ENCODE results near the gene COL25A1.
"Not testable (repeated sequence)": the region's sequence is repeated elsewhere in the genome, so short reads cannot be mapped to it uniquely, and the experiment has no call there.

COL25A1 gene

DNA sequence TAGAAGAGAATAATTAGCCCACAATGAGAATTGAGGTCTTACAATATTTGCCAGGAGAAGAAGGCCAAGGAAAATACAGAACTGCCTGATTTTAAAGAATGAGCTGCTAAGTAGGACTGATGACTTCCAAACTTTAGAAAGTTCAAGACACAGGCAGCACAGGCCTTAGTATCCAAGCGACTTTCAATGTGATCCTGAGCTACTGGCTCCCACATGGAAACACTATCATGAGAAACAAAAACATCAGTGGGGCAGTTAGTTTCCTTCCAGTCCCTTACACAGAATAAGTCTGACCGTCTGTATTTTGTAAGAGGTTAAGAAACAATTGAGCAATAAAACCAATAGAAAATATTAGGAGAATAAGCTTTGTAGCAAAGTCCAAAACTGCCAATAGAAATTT is 251.4 kb downstream of the COL25A1 start:
- no peak for DNase-seq (ENCODE audit: low read depth in 2 of 2)

DNA sequence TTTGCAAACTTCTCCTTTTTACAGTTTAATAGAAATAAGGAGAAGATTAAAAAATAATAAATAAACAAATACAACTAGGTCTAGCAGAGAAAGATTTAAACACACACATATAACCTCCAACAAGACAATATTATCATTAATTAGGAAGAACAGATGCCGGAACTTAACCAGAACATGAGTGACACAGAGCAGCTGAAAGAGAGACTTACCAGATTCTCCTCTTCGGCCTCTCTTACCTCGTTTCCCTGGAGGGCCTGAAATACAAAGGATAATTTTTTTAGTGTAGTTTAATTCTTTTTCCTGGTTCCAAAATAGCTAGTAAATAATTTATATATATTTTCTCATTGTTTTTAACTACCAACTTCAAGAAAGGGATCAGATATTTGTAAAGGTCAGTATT is 252.5 kb downstream of the COL25A1 start:
- no peak for DNase-seq (ENCODE audit: low read depth in 2 of 2)

DNA sequence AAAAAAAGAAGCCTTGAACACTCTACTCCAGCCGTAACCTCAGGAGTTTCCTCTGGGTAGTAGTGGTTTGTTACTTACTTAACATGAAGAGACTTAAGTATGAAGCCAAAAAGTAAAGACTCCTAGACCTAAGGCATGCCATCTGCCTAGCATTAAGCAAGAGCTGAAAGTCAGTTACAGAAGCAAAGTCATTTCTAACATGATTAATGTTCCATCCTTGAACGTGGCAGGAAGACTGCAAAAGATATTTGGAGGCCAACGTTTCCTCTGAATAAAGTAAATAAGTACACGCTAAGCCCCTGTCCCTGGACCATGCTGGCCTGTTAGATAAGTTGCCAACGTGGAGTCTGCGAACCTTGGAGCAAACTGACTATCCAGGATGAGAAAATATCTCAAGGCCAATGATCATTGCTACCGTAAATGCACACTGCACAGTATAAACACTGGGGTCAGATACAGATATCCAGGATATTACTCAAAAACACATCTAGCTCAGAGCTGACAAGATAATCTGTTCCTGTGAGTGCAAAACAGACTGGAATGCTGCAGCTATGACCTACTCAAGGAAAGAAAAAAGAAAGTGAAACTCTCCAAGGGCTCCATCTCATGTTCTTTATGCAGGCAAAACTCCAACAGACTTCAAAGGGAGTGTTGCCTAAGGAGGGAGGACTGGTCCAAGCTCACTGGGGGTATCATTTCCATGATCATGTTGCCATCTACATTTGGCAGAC is 255.8 kb downstream of the COL25A1 start:
- DNase-seq (ENCODE audit: low read depth in 2 of 2): no peak

DNA sequence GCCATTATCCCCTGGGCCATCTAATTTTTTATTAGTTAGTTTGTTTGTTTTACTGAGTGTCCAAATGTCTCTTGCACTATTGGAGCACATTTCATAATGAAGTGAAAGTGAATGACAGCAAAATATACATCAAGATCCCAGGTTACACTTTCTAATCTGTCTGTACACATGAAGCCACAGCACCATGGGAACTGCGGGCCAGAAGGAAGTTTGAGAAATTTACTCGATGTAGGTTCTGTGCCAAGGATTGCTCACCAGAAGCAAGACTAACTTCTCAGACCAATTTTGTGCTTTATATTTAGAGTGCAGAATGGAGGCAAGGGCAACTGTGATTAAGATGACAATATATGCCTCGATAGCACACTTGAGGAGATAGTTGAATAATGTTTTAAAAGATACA is 258.0 kb downstream of the COL25A1 start:
- DNase-seq (ENCODE audit: low read depth in 2 of 2): no peak

DNA sequence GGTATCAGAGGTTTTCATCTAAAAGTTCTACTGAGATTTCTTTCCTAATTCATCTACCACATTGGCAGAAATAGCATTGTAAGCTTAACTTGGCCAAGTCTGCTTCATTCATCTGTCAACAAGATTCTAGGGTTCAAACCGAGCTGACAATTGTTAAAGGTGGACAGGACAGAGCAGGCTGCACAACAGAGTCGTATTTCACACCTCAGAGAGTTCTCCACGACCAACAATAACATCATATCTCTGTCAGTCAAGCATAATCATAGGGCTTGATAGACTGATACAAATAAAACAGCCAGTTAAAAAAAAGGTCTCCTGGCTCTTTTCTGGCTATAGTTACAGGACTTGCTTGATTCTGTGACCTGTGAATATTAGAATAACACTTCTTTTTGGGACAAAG is 259.2 kb downstream of the COL25A1 start:
- DNase-seq (ENCODE audit: low read depth in 2 of 2): no peak

DNA sequence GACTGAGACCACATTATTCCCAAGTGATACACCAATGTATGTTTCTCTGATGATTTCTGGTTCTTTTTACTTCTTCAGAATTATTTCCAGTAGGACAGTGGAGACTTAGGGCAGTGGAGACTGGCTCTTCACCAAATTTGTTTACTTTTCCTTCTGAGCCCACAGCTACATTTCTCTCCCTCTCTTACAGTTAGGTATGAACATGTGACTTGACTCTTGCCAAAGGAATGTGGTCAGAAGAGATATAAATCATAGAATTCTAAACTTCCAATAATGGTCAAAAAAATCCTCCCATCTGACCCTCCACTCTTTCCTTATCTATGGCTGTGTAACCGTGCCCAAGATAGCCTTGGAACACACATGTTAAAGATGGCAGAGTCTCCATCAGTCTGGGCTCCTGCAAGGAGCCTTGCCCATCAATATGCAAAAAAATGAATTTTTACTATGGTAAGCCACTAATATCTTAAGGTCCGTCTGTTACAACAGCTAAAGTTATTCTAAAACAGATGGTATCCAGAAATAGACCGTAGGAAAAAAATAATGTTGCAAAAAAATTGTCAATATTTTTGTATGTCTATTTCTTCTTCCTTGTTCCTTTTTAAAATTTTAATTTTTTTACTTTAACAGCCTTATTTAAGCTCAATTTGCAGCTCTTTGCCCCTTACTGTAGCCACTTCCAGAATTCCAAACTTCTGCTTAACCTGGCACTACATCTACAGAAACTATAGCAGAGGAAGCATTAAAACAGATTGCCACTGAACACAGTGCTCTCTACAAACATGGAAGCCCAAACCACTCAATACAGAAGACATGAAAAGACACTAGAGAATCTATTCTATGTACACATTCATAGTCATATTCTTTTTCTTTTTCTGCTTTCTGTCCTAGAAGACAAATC is 260.7 kb downstream of the COL25A1 start:
- no peak for DNase-seq (ENCODE audit: low read depth in 2 of 2)

DNA sequence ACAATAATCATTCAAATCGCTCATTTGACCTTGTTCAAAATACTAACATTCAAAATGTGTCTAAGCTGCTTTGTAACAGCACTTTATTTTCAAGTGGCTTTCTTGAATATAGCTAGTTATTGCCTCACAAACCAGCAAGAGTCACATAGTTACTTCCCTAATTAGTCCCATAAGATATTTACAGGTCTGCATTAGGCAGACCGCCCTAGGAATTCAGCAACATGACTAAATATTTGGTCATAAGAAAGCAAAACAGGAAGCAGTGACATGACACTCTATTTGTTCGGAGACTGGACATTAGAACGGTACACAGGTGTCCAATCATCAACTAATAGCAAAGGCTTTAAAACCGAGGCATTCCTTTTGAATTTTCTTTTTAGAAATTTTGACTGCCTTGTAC is 262.0 kb downstream of the COL25A1 start:
- no peak for DNase-seq (ENCODE audit: low read depth in 2 of 2)

DNA sequence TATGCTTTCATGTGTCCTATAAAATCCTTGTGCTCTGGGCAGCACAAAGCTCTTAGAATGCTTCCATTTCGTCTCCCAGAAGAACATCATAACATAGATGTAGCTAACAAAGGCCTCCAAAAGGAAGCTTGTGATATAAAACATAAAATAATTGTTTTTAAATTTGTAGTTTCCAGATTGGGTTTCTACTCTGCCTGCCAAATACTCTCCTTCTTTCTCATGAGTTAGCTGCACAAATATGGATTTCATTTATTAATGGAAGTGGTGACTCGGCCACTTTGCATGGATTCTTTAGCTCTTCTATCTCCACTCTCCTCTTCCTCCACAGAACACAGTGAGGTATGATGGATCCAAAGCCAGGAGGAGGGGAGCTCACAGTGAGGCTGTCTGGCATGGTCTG is 265.4 kb downstream of the COL25A1 start:
- no peak for DNase-seq (ENCODE audit: low read depth in 2 of 2)

DNA sequence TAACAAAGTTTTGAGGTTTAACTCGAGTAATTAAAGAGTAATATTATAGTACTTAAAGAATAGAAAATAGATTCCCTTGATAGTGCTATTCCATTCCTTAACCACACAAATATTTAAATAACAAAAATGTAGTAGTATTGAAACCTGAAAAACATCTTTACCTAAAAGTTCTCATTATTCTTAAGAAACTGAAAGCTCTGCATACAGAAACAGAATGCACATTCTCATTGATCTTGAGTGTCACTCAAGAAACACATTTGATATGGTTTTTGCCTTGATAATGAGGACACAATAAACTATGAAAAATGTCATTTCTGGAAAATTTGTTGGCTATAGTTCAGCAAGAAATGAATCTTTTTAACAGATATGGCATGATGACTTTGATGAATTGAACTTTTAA is 268.5 kb downstream of the COL25A1 start:
- DNase-seq (ENCODE audit: low read depth in 2 of 2): no peak

DNA sequence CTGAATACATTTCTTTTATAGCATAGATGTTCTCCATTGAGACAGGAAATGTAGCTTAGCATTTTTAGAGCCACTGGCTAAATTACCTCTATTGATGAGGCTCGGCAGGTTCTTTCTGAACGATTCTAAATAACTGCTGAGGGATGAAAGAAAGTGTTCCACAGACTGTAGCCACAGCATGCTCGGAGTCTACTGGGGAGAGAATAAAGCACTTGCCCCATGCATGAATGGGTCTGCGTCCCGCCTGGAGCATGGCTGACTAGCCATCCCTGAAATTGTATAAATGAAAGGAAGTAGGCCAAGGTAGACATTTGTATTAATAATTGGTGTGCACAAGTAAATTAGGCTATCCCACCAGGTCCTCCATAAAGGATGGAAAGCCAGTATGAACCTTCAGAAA is 269.8 kb downstream of the COL25A1 start:
- no peak for DNase-seq (ENCODE audit: low read depth in 2 of 2)

DNA sequence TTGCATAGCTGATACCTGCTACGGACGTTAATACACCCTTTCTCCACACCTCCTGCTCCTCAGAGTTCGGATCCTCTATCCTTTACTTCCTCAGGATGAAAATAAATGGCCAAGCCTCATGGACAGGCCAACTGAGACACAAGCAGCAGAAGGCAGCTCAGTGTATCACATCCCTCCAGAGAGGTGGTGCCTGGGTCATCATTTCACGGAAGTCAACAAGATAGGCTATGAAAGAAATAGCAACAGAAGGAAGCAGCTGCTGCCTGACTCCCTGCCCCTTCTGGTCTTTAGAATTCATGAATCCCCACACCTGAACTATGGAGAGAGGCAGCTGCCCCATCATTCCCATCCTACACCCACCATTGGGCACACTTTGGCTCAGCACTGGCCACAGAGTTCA is 272.5 kb downstream of the COL25A1 start:
- DNase-seq (ENCODE audit: low read depth in 2 of 2): no peak

DNA sequence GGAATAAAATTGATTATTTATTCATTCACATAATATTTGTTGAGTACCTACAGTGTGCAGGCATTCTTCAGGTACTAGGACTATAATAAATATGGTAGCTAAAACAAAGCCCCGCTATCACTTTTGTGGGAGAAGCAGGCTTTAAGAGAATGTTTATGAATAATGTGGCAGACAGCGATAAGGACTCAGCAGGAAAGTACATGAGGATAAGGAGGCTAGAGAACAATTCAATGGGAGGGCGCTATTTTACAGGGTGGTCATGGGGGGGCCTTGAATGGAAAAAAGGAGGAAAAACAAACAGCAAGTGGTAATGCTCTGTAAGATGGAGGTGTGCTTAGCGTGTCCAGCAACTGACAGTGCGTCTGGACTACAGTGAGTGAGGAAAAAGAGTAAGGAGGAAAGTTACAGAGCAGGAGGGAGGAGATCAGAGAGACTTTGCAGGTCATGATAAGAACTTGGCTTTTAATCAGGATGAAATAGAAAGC is 275.4 kb downstream of the COL25A1 start:
- no peak for DNase-seq (ENCODE audit: low read depth in 2 of 2)

DNA sequence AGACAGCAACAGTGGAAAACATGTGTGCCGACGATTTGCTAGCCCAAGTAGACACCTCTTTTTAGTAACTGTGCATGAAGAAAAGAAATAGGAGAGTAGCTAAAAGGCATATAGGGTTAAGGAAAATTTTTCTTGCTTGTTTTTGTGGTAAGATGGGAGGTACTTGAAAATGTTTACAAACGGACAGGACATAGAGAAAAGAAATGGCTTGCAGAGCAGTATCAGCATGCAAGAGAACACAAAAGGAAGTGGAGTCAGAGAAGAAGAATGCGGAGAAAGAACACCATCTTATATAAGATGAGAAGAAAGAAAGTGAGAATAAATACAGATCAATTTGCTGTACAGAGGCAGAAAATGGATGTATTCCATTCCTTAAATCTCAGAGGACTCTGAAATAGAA is 275.9 kb downstream of the COL25A1 start:
- no peak for DNase-seq (ENCODE audit: low read depth in 2 of 2)

DNA sequence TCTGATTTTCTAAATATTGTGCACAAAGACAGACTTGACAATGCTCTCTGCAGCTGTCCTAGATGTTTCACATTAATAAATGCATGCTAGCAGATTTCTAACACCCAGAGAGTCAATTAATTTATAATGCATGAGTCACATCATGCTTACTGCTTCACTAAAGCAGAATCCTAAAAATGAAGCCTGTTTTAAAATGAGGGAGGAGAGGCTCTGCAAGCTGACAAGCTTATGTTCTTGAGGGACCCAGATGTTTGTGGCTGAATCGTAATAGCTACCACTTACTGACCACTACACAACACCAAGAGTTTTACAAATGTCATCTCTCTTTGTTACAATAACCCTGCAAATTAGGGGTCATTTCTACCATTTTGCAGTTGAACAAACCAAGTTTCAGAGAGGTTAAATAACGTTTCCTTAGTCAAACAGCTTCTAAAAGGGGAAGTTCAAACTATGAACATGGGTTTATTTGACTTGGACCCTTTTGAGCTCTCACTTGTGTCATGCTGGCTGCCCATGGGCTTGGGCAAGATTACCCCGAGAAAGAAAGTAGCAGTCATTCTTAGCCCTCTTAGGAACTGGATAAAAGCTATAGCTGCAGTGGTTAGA is 276.9 kb downstream of the COL25A1 start:
- no peak for DNase-seq (ENCODE audit: low read depth in 2 of 2)

DNA sequence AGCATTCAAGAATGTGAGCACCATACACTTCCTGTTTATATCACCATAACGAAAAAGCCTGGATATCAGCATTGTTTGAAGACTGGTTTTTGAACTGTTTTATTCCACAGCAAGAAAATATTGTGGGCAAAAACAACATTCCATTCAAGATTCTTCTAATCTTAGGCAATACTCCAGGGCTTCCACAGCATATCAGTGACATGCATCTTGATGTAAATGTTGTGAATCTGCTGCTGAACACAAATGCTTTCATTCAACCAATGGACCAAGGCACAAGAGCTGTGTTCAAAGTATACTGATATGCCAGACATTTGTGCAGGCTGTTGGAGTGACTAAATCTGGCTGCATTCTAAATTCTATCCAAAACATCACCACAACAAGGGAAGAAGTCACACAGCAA is 279.5 kb downstream of the COL25A1 start:
- no peak for DNase-seq (ENCODE audit: low read depth in 2 of 2)

DNA sequence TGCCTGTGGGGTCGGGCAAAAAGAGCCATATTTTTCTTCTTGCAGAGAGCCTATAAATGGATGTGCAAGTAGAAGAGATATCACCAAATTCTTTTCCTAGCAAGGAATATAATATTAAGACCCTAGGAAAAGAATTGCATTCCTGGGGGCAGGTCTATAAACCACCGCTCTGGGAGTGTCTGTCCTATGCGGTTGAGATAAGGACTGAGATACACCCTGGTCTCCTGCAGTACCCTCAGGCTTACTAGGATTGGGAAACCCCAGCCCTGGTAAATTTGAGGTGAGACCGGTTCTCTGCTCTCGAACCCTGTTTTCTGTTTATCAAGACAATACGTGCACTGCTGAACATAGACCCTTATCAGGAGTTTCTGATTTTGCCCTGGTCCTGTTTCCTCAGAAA is 280.8 kb downstream of the COL25A1 start:
- DNase-seq (ENCODE audit: low read depth in 2 of 2): not testable (repeated sequence)

DNA sequence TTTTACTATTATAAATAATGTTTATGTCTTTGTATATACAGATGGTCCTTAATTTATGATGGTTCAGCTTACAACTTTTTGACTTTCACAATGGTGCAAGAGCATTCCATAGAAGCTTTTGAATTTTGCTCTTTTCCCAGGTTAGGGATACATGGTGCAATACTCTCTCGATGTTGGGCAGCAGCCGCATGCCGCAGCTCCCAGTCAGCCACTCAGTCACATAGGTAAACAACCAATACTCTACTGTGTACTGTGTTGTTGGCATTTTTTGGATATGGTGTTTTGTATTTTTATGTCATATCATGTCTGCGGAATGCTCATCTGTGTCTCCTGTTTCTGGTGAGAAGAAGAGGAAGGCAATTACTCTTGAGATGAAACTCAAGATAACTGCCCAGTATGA is 281.6 kb downstream of the COL25A1 start:
- DNase-seq (ENCODE audit: low read depth in 2 of 2): no peak

DNA sequence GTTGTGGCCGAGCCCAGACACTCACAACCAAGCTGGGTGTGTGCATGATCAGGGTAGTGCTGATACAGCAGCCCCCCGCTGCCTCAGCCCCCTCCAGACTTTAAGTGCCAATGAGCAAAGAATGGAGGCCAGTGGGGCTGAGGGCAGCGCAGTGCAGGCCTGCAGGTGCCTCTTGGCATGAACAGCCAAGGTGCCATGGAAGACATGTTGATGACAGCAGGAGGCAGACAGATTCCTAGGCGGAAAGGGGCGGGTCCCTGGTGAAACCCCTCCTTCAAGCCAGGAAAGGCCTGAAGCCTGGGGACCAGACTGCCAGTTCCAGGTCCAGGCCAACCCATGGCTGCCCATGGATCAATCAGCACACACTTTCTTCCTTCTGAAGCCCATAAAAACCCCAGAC is 286.3 kb downstream of the COL25A1 start:
- DNase-seq (ENCODE audit: low read depth in 2 of 2): no peak

DNA sequence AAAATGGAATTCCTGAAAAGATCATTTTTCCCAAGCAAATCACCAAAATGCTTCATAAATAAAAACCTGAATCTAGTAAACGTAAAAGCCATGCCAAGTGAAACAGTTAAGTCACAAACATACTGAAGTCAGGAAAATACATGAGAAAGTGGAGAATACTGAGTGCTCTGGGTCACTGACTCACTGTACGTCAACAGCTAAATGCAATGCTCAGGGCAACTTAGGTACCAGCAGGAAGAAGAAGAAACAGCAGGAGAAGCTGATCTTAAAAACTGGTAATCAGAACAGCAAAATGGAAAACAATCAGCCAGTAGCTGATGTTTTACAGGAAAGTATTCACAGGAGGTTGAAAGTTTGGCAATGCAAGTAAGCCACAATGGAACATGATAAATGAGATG is 287.0 kb downstream of the COL25A1 start:
- no peak for DNase-seq (ENCODE audit: low read depth in 2 of 2)

DNA sequence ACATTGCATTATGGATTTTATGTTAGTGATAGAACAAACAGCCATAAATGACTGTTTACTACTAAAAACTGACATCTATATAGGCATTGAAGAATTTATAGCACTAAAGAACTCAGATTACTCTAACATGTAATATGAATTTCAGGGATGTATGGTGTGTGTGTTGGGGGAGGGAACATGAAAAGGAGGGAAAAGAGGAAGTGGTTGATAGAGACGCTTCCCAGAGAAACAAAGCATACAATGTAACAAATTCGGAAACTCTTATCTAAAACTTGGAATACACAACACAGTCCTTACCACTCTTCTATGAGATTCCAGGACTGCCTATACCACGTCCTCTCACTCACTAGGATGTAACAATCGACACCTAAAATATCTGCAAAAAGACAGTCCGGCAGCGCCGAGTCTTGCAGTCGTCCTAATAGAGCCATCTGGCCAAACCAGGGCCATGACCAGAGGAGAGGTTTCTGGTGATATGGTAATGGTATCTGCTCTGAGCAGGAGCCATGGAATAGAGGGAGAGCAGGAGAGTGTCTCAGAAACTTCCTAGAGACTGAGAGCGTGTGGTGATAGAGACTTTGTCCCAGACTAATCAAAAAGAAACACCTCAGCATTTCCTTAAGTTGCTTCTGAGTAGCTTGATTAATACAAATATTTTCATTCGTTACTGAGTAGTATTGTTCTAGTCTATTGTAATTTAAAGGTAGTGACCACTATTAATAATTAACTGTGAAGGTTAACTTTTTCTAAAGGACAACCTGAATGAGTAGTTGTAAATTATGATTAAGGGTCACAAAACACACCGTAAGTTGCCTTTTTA is 287.7 kb downstream of the COL25A1 start:
- DNase-seq (ENCODE audit: low read depth in 2 of 2): no peak

DNA sequence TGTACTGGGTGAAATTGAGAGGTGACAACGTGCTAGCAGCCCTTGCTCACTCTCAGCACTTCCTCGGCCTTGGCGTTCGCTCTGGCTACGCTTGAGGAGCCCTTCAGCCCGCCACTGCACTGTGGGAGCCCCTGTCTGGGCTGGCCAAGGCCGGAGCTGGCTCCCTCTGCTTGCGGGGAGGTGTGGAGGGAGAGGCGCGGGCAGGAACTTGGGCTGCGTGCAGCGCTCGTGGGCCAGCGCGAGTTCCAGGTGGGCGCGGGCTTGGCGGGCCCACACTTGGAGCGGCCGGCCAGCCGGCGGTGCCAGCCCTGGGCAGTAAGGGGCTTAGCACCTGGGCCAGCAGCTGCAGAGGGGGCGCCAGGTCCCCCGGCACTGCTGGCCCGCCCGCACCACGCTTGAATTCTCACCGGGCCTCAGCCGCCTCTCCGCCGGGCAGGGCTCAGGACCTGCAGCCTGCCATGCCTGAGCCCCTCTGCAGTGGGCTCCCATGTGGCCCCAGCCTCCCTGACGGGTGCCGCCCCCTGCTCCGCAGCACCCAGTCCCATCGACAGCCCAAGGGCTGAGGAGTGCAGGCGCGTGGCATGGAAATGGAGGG is 290.1 kb downstream of the COL25A1 start:
- DNase-seq (ENCODE audit: low read depth in 2 of 2): no peak
